Endothelial cell of umbilical vein (primary cell): ENCODE measurements around the gene CRTAP. TPM values are rescaled to one million over a fixed set of nuclear protein-coding genes. Genes with fewer than 3 reads are reported as not detected.

Experiments used
- BruUV-seq: library from RNA; stranded (reverse); fragments of 400-500 nt; replicated peaks from 2 replicates; lab custom pipeline; 2021; lab: Mats Ljungman, UMichigan
- CTCF ChIA-PET: fragments of 300-600, 350-600 bp; sonication (Branson Sonifier 250); formaldehyde crosslinking; loops from one replicate; lab custom pipeline; 2021; ENCODE audit warnings: antibody characterized with exemption, inconsistent platforms; lab: Charles Lee
- POLR2A ChIA-PET: fragments of 300-600, 350-600 bp; sonication (Branson Sonifier 250); formaldehyde crosslinking; loops from one replicate; lab custom pipeline; 2021; ENCODE audit warnings: antibody characterized with exemption, inconsistent platforms; lab: Charles Lee
- DNase-seq: peaks from one replicate; pipeline ENCODE4 v3.0.0-alpha.2; 2011; ENCODE audit warnings: low read depth, low spot score
- FAIRE-seq: peaks from 2 replicates; lab custom pipeline; 2011; peaks lifted over from hg19 to GRCh38; lab: Jason Lieb, UNC
- H2AFZ ChIP-seq: 2 replicates; pipeline ENCODE4 v1.6.0; 2012; ENCODE audit warnings: low read depth, low read length, control low read depth, inconsistent platforms
- H3K27ac ChIP-seq: 2 replicates; pipeline ENCODE4 v1.5.1; 2011; ENCODE audit warnings: low read depth, mild to moderate bottlenecking, control low read depth, low read length, moderate library complexity; ENCODE audit not compliant: insufficient read depth
- H3K27me3 ChIP-seq, 2 experiments: 2 replicates each; pipeline versions ENCODE4 v1.6.0 to v1.6.1; 2011; ENCODE audit warnings: low read length in 2 of 2, mixed read lengths in 1 of 2; ENCODE audit not compliant: control insufficient read depth in 2 of 2, insufficient read depth in 2 of 2
- H3K36me3 ChIP-seq, 2 experiments: 2 replicates in 1 of 2; 3 replicates in 1 of 2; pipeline ENCODE4 v1.5.1; 2011; ENCODE audit warnings: low read length in 2 of 2, mild to moderate bottlenecking in 1 of 2, moderate library complexity in 1 of 2; ENCODE audit not compliant: control insufficient read depth in 2 of 2, insufficient read depth in 2 of 2; ENCODE audit errors: extremely low read depth in 1 of 2
- H3K4me1 ChIP-seq: 3 replicates; pipeline ENCODE4 v1.5.1; 2011; ENCODE audit warnings: mild to moderate bottlenecking, low read length; ENCODE audit not compliant: control insufficient read depth, insufficient read depth; ENCODE audit errors: extremely low read depth
- H3K4me2 ChIP-seq: 2 replicates; pipeline ENCODE4 v1.6.1; 2011; ENCODE audit warnings: low read length, control low read depth, mixed read lengths; ENCODE audit not compliant: insufficient read depth
- H3K4me3 ChIP-seq, 3 experiments: fragments of 200-600 bp in 1 of 3; sonication (generic), shearing (Covaris generic) in 1 of 3; replicated peaks in 1 of 3; 2 replicates each; pipeline ENCODE4 v1.5.1; 2011 to 2016; ENCODE audit warnings: control low read depth in 3 of 3, low read length in 3 of 3, mild to moderate bottlenecking in 2 of 3, inconsistent platforms in 1 of 3, low read depth in 1 of 3, moderate library complexity in 1 of 3; ENCODE audit not compliant: insufficient read depth in 1 of 3
- H3K79me2 ChIP-seq: 2 replicates; pipeline ENCODE4 v1.6.0; 2012; ENCODE audit warnings: low read length, inconsistent platforms; ENCODE audit not compliant: control insufficient read depth, insufficient read depth
- H3K9ac ChIP-seq: replicated peaks from 2 replicates; pipeline ENCODE3; 2011; ENCODE audit warnings: low read length, control low read depth; ENCODE audit not compliant: insufficient read depth; ENCODE audit errors: extremely low read depth
- H3K9me1 ChIP-seq: replicated peaks from 3 replicates; pipeline ENCODE4 v1.6.0; 2011; ENCODE audit warnings: mild to moderate bottlenecking, low read length; ENCODE audit not compliant: control insufficient read depth, insufficient read depth; ENCODE audit errors: extremely low read depth
- H3K9me3 ChIP-seq: replicated peaks from 2 replicates; pipeline ENCODE4 v1.5.1; 2012; ENCODE audit warnings: low read length, inconsistent platforms; ENCODE audit not compliant: control insufficient read depth, insufficient read depth
- H4K20me1 ChIP-seq: replicated peaks from 2 replicates; pipeline ENCODE3; 2011; ENCODE audit warnings: mild to moderate bottlenecking, low read length; ENCODE audit not compliant: control insufficient read depth, insufficient read depth; ENCODE audit errors: extremely low read depth
- CTCF ChIP-seq, 2 donors: IDR thresholded peaks; 1 replicate in 1 of 2; 2 replicates in 1 of 2; pipeline ENCODE4 v1.5.1; 2011; ENCODE audit warnings: low read length in 2 of 2, mild to moderate bottlenecking in 2 of 2, moderate library complexity in 2 of 2, control low read depth in 1 of 2, inconsistent platforms in 1 of 2, low read depth in 1 of 2; ENCODE audit not compliant: insufficient read depth in 1 of 2; ENCODE audit errors: extremely low read depth in 1 of 2
- EZH2 ChIP-seq: IDR thresholded peaks from 2 replicates; pipeline ENCODE4 v1.6.1; 2012; ENCODE audit warnings: borderline replicate concordance, low read depth, mild to moderate bottlenecking, moderate library complexity, low read length, inconsistent platforms; ENCODE audit not compliant: severe bottlenecking
- FOS ChIP-seq: IDR thresholded peaks from 2 replicates; pipeline ENCODE4 v1.6.1; 2011; ENCODE audit warnings: mild to moderate bottlenecking, low read length, moderate library complexity, borderline replicate concordance; ENCODE audit not compliant: insufficient read depth
- GATA2 ChIP-seq: IDR thresholded peaks from 2 replicates; pipeline ENCODE4 v1.7.0; 2011; ENCODE audit warnings: low read depth, mild to moderate bottlenecking, moderate library complexity, mixed read lengths, low read length; ENCODE audit not compliant: insufficient read length, insufficient read depth
- JUN ChIP-seq: IDR thresholded peaks from 2 replicates; pipeline ENCODE4 v1.6.1; 2011; ENCODE audit warnings: borderline replicate concordance, low read depth; ENCODE audit not compliant: insufficient read length, insufficient read depth
- MAX ChIP-seq: IDR thresholded peaks from 2 replicates; pipeline ENCODE4 v1.6.1; 2011; ENCODE audit not compliant: insufficient read depth, insufficient read length
- MYC ChIP-seq: IDR thresholded peaks from one replicate; pipeline ENCODE4 v1.6.1; 2011; ENCODE audit warnings: mild to moderate bottlenecking, low read depth, low read length
- POLR2A ChIP-seq: IDR thresholded peaks from 2 replicates; pipeline ENCODE4 v1.6.1; 2012; ENCODE audit warnings: low read depth, mild to moderate bottlenecking, control low read depth, low read length
- POLR2AphosphoS5 ChIP-seq: IDR thresholded peaks from 2 replicates; pipeline ENCODE4 v1.6.1; 2012; ENCODE audit warnings: low read depth, mild to moderate bottlenecking, control low read depth, low read length, moderate library complexity; ENCODE audit not compliant: insufficient read depth
- dilution Hi-C: fragments of 300-500 bp; cut with MboI; formaldehyde crosslinking; loops from one replicate; pipeline ENCODE4 v1.15.0; 2019; ENCODE audit warnings: low sequenced_read_pairs; ENCODE audit not compliant: extremely low pct_ligation_motif_present
- intact Hi-C: fragments of 100-400 bp; cut with micrococcal nuclease; formaldehyde crosslinking; loops from one replicate; pipeline ENCODE4 v1.10.0; 2022
- polyA plus RNA-seq, 4 experiments: library from polyadenylated mRNA; depleted of rRNA in 3 of 4; stranded (reverse) in 3 of 4; unstranded in 1 of 4; fragments of >200 nt; gene quantifications; 2 replicates each; pipeline versions ENCODE4 v1.2.1 to v1.2.3, GENCODE V29; 2011 to 2012; ENCODE audit warnings: missing spikeins in 1 of 4
- total RNA-seq: library from RNA; stranded (reverse); gene quantifications from 2 replicates; pipeline ENCODE4 v1.2.3, GENCODE V29; 2021

Gene CRTAP
- total and polyA plus RNA-seq, 2 donors (not counting 3 experiments of a cell fraction or from before 2014, with no cell fraction given), result 204 to 213 TPM

GRCh38 chr3:33128706-33129105 is 14.9 kb downstream of the CRTAP start:
- POLR2A ChIA-PET, result no interaction called here
- H3K27ac ChIP-seq, result no peak overlapping the region

More at GRCh38 chr3:33128706-33129105, 14.9 kb downstream of the CRTAP start:
- Histone ChIP-seq H3K27me3 (no peaks in the 10 kb centered on the region), H4K20me1 (no peaks in the 10 kb centered on the region), H3K9me1 (no peaks in the 10 kb centered on the region), H3K79me2 (no peaks in the 10 kb centered on the region), H3K36me3 (peaks cover 7 to 9% of the 10 kb centered on the region in 2 experiments), H3K4me3 (no peak overlapping the region), H2AFZ (no peak overlapping the region), H3K9me3 (no peaks in the 10 kb centered on the region), H3K4me1 (peaks cover 5% of the 10 kb centered on the region), H3K4me2 (no peak overlapping the region), H3K9ac (no peak overlapping the region)
- FAIRE-seq (no peak), DNase-seq (no peak)
- intact Hi-C loops (no loop called here), dilution Hi-C loops (no loop called here)
- BruUV-seq, result no TSS peak
- CTCF ChIA-PET, result interaction anchor here (0.9 to 10.1 kb wide), 2 partner anchors 13 to 245 kb away, joined by 3 to 639 read pairs; no protein-coding TSS in a partner anchor
- TF ChIP-seq FOS, result no peak
- TF ChIP-seq POLR2AphosphoS5, result no peak
- no peak for TF ChIP-seq CTCF (IDR thresholded peaks at IDR 0.05; ENCODE audit: extremely low read depth in 1 of 2, insufficient read depth in 1 of 2, low read depth in 1 of 2, low read length in 2 of 2)
- TF ChIP-seq GATA2, result no peak
- TF ChIP-seq POLR2A, result no peak
- no peak for TF ChIP-seq EZH2
- no peak for TF ChIP-seq MAX
- TF ChIP-seq JUN, result no peak
- no peak for TF ChIP-seq MYC
